Endothelial cell of umbilical vein (primary cell): ENCODE data around the gene ZNF621. TPM values are rescaled to one million over a fixed set of nuclear protein-coding genes. Genes with fewer than 3 reads are reported as not detected.

Experiments used
- BruUV-seq: library from RNA; stranded (reverse); fragments of 400-500 nt; replicated peaks from 2 replicates; lab custom pipeline; 2021; lab: Mats Ljungman, UMichigan
- CTCF ChIA-PET: fragments of 300-600, 350-600 bp; sonication (Branson Sonifier 250); formaldehyde crosslinking; loops from one replicate; lab custom pipeline; 2021; ENCODE audit warnings: antibody characterized with exemption, inconsistent platforms; lab: Charles Lee
- POLR2A ChIA-PET: fragments of 300-600, 350-600 bp; sonication (Branson Sonifier 250); formaldehyde crosslinking; loops from one replicate; lab custom pipeline; 2021; ENCODE audit warnings: antibody characterized with exemption, inconsistent platforms; lab: Charles Lee
- DNase-seq: peaks from one replicate; pipeline ENCODE4 v3.0.0-alpha.2; 2011; ENCODE audit warnings: low read depth, low spot score
- FAIRE-seq: peaks from 2 replicates; lab custom pipeline; 2011; peaks lifted over from hg19 to GRCh38; lab: Jason Lieb, UNC
- H2AFZ ChIP-seq: 2 replicates; pipeline ENCODE4 v1.6.0; 2012; ENCODE audit warnings: low read depth, low read length, control low read depth, inconsistent platforms
- H3K27ac ChIP-seq: 2 replicates; pipeline ENCODE4 v1.5.1; 2011; ENCODE audit warnings: low read depth, mild to moderate bottlenecking, control low read depth, low read length, moderate library complexity; ENCODE audit not compliant: insufficient read depth
- H3K27me3 ChIP-seq, 2 experiments: 2 replicates each; pipeline versions ENCODE4 v1.6.0 to v1.6.1; 2011; ENCODE audit warnings: low read length in 2 of 2, mixed read lengths in 1 of 2; ENCODE audit not compliant: control insufficient read depth in 2 of 2, insufficient read depth in 2 of 2
- H3K36me3 ChIP-seq, 2 experiments: 2 replicates in 1 of 2; 3 replicates in 1 of 2; pipeline ENCODE4 v1.5.1; 2011; ENCODE audit warnings: low read length in 2 of 2, mild to moderate bottlenecking in 1 of 2, moderate library complexity in 1 of 2; ENCODE audit not compliant: control insufficient read depth in 2 of 2, insufficient read depth in 2 of 2; ENCODE audit errors: extremely low read depth in 1 of 2
- H3K4me1 ChIP-seq: 3 replicates; pipeline ENCODE4 v1.5.1; 2011; ENCODE audit warnings: mild to moderate bottlenecking, low read length; ENCODE audit not compliant: control insufficient read depth, insufficient read depth; ENCODE audit errors: extremely low read depth
- H3K4me2 ChIP-seq: 2 replicates; pipeline ENCODE4 v1.6.1; 2011; ENCODE audit warnings: low read length, control low read depth, mixed read lengths; ENCODE audit not compliant: insufficient read depth
- H3K4me3 ChIP-seq, 3 experiments: fragments of 200-600 bp in 1 of 3; sonication (generic), shearing (Covaris generic) in 1 of 3; replicated peaks in 1 of 3; 2 replicates each; pipeline ENCODE4 v1.5.1; 2011 to 2016; ENCODE audit warnings: control low read depth in 3 of 3, low read length in 3 of 3, mild to moderate bottlenecking in 2 of 3, inconsistent platforms in 1 of 3, low read depth in 1 of 3, moderate library complexity in 1 of 3; ENCODE audit not compliant: insufficient read depth in 1 of 3
- H3K79me2 ChIP-seq: 2 replicates; pipeline ENCODE4 v1.6.0; 2012; ENCODE audit warnings: low read length, inconsistent platforms; ENCODE audit not compliant: control insufficient read depth, insufficient read depth
- H3K9ac ChIP-seq: replicated peaks from 2 replicates; pipeline ENCODE3; 2011; ENCODE audit warnings: low read length, control low read depth; ENCODE audit not compliant: insufficient read depth; ENCODE audit errors: extremely low read depth
- H3K9me1 ChIP-seq: replicated peaks from 3 replicates; pipeline ENCODE4 v1.6.0; 2011; ENCODE audit warnings: mild to moderate bottlenecking, low read length; ENCODE audit not compliant: control insufficient read depth, insufficient read depth; ENCODE audit errors: extremely low read depth
- H3K9me3 ChIP-seq: replicated peaks from 2 replicates; pipeline ENCODE4 v1.5.1; 2012; ENCODE audit warnings: low read length, inconsistent platforms; ENCODE audit not compliant: control insufficient read depth, insufficient read depth
- H4K20me1 ChIP-seq: replicated peaks from 2 replicates; pipeline ENCODE3; 2011; ENCODE audit warnings: mild to moderate bottlenecking, low read length; ENCODE audit not compliant: control insufficient read depth, insufficient read depth; ENCODE audit errors: extremely low read depth
- EZH2 ChIP-seq: IDR thresholded peaks from 2 replicates; pipeline ENCODE4 v1.6.1; 2012; ENCODE audit warnings: borderline replicate concordance, low read depth, mild to moderate bottlenecking, moderate library complexity, low read length, inconsistent platforms; ENCODE audit not compliant: severe bottlenecking
- FOS ChIP-seq: IDR thresholded peaks from 2 replicates; pipeline ENCODE4 v1.6.1; 2011; ENCODE audit warnings: mild to moderate bottlenecking, low read length, moderate library complexity, borderline replicate concordance; ENCODE audit not compliant: insufficient read depth
- MYC ChIP-seq: IDR thresholded peaks from one replicate; pipeline ENCODE4 v1.6.1; 2011; ENCODE audit warnings: mild to moderate bottlenecking, low read depth, low read length
- dilution Hi-C: fragments of 300-500 bp; cut with MboI; formaldehyde crosslinking; loops from one replicate; pipeline ENCODE4 v1.15.0; 2019; ENCODE audit warnings: low sequenced_read_pairs; ENCODE audit not compliant: extremely low pct_ligation_motif_present
- intact Hi-C: fragments of 100-400 bp; cut with micrococcal nuclease; formaldehyde crosslinking; loops from one replicate; pipeline ENCODE4 v1.10.0; 2022
- polyA plus RNA-seq, 4 experiments: library from polyadenylated mRNA; depleted of rRNA in 3 of 4; stranded (reverse) in 3 of 4; unstranded in 1 of 4; fragments of >200 nt; gene quantifications; 2 replicates each; pipeline versions ENCODE4 v1.2.1 to v1.2.3, GENCODE V29; 2011 to 2012; ENCODE audit warnings: missing spikeins in 1 of 4
- total RNA-seq: library from RNA; stranded (reverse); gene quantifications from 2 replicates; pipeline ENCODE4 v1.2.3, GENCODE V29; 2021
- TF ChIP-seq, protein P1 (sequence below), 2 donors: IDR thresholded peaks; 1 replicate in 1 of 2; 2 replicates in 1 of 2; pipeline ENCODE4 v1.5.1; 2011; ENCODE audit warnings: low read length in 2 of 2, mild to moderate bottlenecking in 2 of 2, moderate library complexity in 2 of 2, control low read depth in 1 of 2, inconsistent platforms in 1 of 2, low read depth in 1 of 2; ENCODE audit not compliant: insufficient read depth in 1 of 2; ENCODE audit errors: extremely low read depth in 1 of 2
- TF ChIP-seq, protein P2 (sequence below): IDR thresholded peaks from 2 replicates; pipeline ENCODE4 v1.6.1; 2011; ENCODE audit not compliant: insufficient read depth, insufficient read length

Gene ZNF621
- total and polyA plus RNA-seq, 2 donors (not counting 3 experiments of a cell fraction or from before 2014, with no cell fraction given) = 8.5 to 22.5 TPM

DNA sequence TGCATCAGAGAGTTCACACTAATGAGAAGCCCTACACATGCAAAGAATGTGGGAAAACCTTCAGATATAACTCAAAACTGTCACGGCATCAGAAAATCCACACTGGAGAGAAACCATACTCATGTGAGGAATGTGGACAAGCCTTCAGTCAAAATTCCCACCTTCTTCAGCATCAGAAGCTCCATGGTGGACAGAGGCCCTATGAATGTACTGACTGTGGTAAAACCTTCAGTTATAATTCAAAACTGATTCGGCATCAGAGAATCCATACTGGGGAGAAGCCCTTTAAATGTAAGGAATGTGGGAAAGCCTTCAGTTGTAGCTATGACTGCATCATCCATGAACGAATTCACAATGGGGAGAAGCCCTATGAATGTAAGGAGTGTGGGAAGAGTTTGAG lies 37.6 kb upstream of the ZNF621 start:
- Histone ChIP-seq H3K27me3 (no peaks in the 10 kb centered on the region), H3K9me1 (no peaks in the 10 kb centered on the region), H3K79me2 (no peaks in the 10 kb centered on the region), H3K4me3 (no peak overlapping the region), H3K9ac (no peak overlapping the region), H3K4me1 (no peaks in the 10 kb centered on the region), H2AFZ (no peak overlapping the region), H3K4me2 (no peak overlapping the region), H3K27ac (no peak overlapping the region), H4K20me1 (no peaks in the 10 kb centered on the region), H3K9me3 (peaks cover 6% of the 10 kb centered on the region), H3K36me3 (peaks cover 0 to 14% of the 10 kb centered on the region in 2 experiments)
- DNase-seq = no peak
- ChIA-PET POLR2A (no interaction called here), CTCF (interaction anchor here (0.7 kb wide), 1 partner anchor 319 kb away, joined by 3 read pairs; no protein-coding TSS in a partner anchor)
- dilution Hi-C loops (no loop called here), intact Hi-C loops (no loop called here)
- no peak for TF ChIP-seq FOS
- TF ChIP-seq, protein P1, sequence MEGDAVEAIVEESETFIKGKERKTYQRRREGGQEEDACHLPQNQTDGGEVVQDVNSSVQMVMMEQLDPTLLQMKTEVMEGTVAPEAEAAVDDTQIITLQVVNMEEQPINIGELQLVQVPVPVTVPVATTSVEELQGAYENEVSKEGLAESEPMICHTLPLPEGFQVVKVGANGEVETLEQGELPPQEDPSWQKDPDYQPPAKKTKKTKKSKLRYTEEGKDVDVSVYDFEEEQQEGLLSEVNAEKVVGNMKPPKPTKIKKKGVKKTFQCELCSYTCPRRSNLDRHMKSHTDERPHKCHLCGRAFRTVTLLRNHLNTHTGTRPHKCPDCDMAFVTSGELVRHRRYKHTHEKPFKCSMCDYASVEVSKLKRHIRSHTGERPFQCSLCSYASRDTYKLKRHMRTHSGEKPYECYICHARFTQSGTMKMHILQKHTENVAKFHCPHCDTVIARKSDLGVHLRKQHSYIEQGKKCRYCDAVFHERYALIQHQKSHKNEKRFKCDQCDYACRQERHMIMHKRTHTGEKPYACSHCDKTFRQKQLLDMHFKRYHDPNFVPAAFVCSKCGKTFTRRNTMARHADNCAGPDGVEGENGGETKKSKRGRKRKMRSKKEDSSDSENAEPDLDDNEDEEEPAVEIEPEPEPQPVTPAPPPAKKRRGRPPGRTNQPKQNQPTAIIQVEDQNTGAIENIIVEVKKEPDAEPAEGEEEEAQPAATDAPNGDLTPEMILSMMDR (IDR thresholded peaks at IDR 0.05; ENCODE audit: extremely low read depth in 1 of 2, insufficient read depth in 1 of 2, low read depth in 1 of 2, low read length in 2 of 2) = no peak
- TF ChIP-seq MYC = no peak
- FAIRE-seq = no peak
- BruUV-seq = no TSS peak

DNA sequence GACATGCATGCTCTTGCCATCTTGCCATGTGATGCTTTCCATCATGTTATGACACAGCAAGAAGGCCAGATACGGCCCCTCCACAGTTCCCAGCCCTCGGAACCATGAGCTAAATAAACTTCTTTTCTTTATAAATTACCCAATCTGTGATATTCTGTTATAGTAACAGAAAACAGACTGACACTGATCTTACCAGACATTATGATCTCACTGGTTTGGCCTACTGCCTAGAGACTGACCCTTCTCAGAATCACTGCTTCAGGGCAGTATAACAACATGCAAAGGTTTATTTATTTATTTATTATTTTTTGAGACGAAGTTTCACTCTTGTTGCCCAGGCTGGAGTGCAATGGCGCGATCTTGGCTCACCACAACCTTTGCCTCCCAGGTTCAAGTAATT lies 33.8 kb upstream of the ZNF621 start:
- no peaks in the 10 kb centered on the region for H3K4me1 ChIP-seq
- CTCF ChIA-PET = no interaction called here
- no TSS peak for BruUV-seq
- no peak for DNase-seq
- H2AFZ ChIP-seq = no peak overlapping the region
- no peaks in the 10 kb centered on the region for H4K20me1 ChIP-seq
- H3K36me3 ChIP-seq = peaks cover 0 to 10% of the 10 kb centered on the region in 2 experiments
- no peak overlapping the region for H3K4me3 ChIP-seq
- H3K9me1 ChIP-seq = no peaks in the 10 kb centered on the region
- FAIRE-seq = no peak
- TF ChIP-seq, protein P1 (IDR thresholded peaks at IDR 0.05; ENCODE audit: extremely low read depth in 1 of 2, insufficient read depth in 1 of 2, low read depth in 1 of 2, low read length in 2 of 2) = no peak
- TF ChIP-seq, protein P2, sequence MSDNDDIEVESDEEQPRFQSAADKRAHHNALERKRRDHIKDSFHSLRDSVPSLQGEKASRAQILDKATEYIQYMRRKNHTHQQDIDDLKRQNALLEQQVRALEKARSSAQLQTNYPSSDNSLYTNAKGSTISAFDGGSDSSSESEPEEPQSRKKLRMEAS = no peak
- no peak for TF ChIP-seq EZH2
- no peak overlapping the region for H3K4me2 ChIP-seq
- intact Hi-C loops = no loop called here
- POLR2A ChIA-PET = no interaction called here
- no peaks in the 10 kb centered on the region for H3K27me3 ChIP-seq
- H3K9me3 ChIP-seq = peaks cover 6% of the 10 kb centered on the region
- dilution Hi-C loops = no loop called here
- no peak overlapping the region for H3K9ac ChIP-seq
- H3K27ac ChIP-seq = no peak overlapping the region
- no peaks in the 10 kb centered on the region for H3K79me2 ChIP-seq
